Measurements from ENCODE around the gene NADK2. TPM values are rescaled to one million over a fixed set of nuclear protein-coding genes. Genes with fewer than 3 reads are reported as not detected.

The NADK2 gene
- total and polyA plus RNA-seq, 10 of the 15 experiments (the other 5 are each of a cell fraction or from before 2014, with no cell fraction given): 2.4 to 9.0 (median 6.3) TPM

DNA sequence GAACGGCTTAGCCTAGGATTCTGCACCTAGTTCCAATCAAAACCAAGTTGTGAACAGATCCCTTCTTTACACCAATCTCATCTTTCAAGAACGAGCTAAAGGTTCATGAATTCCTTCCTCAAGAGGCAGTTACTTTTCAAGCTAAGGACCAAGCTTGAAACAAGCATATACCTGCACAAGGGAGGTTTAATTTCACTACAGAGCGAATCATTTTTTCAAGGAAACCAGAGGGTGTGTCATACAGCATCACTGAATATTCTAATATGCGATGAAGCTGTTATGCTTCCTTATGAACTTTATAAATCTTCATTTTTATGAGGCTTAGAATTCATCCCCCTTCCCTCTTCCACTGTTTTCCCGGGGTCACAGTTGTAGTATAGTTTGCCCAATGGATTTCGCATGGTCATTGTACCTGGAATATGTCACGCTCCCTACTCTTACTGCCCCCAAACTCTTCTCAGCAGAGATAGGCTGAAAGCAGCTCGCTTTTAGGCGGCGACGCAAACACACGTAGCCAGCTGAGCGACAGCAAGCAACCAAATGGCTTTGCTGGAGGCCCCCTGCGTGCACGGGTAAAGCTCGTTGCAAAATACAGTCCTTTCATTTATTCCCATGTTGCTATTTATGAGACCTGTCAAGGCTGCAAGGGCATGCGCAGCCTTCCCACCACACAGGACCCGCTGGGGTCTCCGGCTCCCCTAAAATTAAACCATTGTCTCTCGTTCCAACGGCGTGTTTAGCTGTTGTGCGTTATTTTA is 90.9 kb downstream of the NADK2 start:
- FAIRE-seq (no peak), ATAC-seq (peak; percentile 65), DNase-seq (ENCODE audit: low read depth, low spot score) (no peak)
- SMC1A ChIA-PET (ENCODE audit: uncharacterized antibody, unreplicated experiment): interaction anchor here (1.0 to 1.9 kb wide), 6 partner anchors 11 to 79 kb away, joined by 3 to 8 read pairs (median 3); no protein-coding TSS in a partner anchor
- Histone ChIP-seq H3K27me3 (replicated peaks in 1 of 2; ENCODE audit: control insufficient read depth in 2 of 2, insufficient read depth in 2 of 2, low read length in 1 of 2) (no peaks in the 10 kb centered on the region), H3K9me3 (replicated peaks; ENCODE audit: control insufficient read depth, insufficient read depth, low read length) (no peaks in the 10 kb centered on the region), H2AFZ (ENCODE audit: control insufficient read depth, low read depth, low read length) (peak overlapping the region; percentile 93), H3K27ac (ENCODE audit: control insufficient read depth, insufficient read depth) (peak overlapping the region; percentile 82), H3K4me3 (peak overlapping the region; percentile 94), H3K4me2 (ENCODE audit: control insufficient read depth, insufficient read depth) (peak overlapping the region; percentile 91), H3K79me2 (ENCODE audit: control insufficient read depth, insufficient read depth, low read length) (peaks cover 41% of the 10 kb centered on the region), H3K4me1 (ENCODE audit: control insufficient read depth, insufficient read depth, low read length) (no peaks in the 10 kb centered on the region), H4K20me1 (ENCODE audit: control insufficient read depth, insufficient read depth) (no peaks in the 10 kb centered on the region), H3K9ac (ENCODE audit: control insufficient read depth, insufficient read depth, low read length) (peak overlapping the region; percentile 91), H3K36me3 (ENCODE audit: control insufficient read depth in 2 of 2, insufficient read depth in 2 of 2, low read length in 1 of 2) (no peaks in the 10 kb centered on the region)
- intact Hi-C loops (cut with micrococcal nuclease; ENCODE audit: unreplicated experiment) (loop anchor here (10.0 kb wide), 2 partner anchors 724 to 1226 kb away; partner anchors contain the start of genes DNAJC21 and NIPBL), in situ Hi-C loops (cut with MboI) (no loop called here)
- WGBS (ENCODE audit: insufficient coverage, insufficient replicate concordance, low lambda C conversion rate, missing lambda C conversion rate): 7% methylated on average over 23 of the region's 23 CpGs
- RAD21 ChIA-PET (ENCODE audit: unreplicated experiment): interaction anchor here (1.2 to 1.8 kb wide), 3 partner anchors 27 to 90 kb away, joined by 3 to 7 read pairs (median 4); partner anchors contain the start of gene NADK2
- POLR2A ChIA-PET: interaction anchor here (0.8 to 1.4 kb wide), 3 partner anchors 10 to 1220 kb away, joined by 3 to 4 read pairs (median 3); partner anchors contain the start of gene NUP155
- CTCF ChIA-PET: interaction anchor here (0.7 to 1.9 kb wide), 10 partner anchors 9 to 579 kb away, joined by 3 to 12 read pairs (median 4); partner anchors contain the start of gene NADK2
- BruUV-seq (replicated peaks): no TSS peak
- TF ChIP-seq RFX5 (IDR thresholded peaks at IDR 0.05; ENCODE audit: low read depth, low read length) (no peak), MXI1 (IDR thresholded peaks at IDR 0.05; ENCODE audit: low read depth, low read length) (peak; percentile 80; the same call in 1 of the 2 replicates), POU2F2 (IDR thresholded peaks at IDR 0.05; ENCODE audit: borderline replicate concordance, low read depth, low read length) (peak; percentile 60; the same call in 1 of the 3 replicates), RELB (IDR thresholded peaks at IDR 0.05; ENCODE audit: low read depth) (peak; percentile 32; the same call in 1 of the 2 replicates), POLR2AphosphoS5 (IDR thresholded peaks at IDR 0.05; ENCODE audit: low read length) (peak; percentile 45), CBX5 (IDR thresholded peaks at IDR 0.05; ENCODE audit: low read depth) (0 out of 2 replicates have a peak, but pooled peaks have one; percentile 31), PKNOX1 (IDR thresholded peaks at IDR 0.05) (peak; percentile 82), YY1 (IDR thresholded peaks at IDR 0.05; ENCODE audit: low read depth, low read length) (peak; percentile 71), POLR2A (IDR thresholded peaks at IDR 0.05; ENCODE audit: low read depth, low read length) (peak; percentile 54; the same call in 1 of the 2 replicates), TAF1 (IDR thresholded peaks at IDR 0.05; ENCODE audit: borderline replicate concordance, low read depth, low read length) (peak; percentile 65; the same call in 1 of the 2 replicates)
- TF ChIP-seq, protein P1, sequence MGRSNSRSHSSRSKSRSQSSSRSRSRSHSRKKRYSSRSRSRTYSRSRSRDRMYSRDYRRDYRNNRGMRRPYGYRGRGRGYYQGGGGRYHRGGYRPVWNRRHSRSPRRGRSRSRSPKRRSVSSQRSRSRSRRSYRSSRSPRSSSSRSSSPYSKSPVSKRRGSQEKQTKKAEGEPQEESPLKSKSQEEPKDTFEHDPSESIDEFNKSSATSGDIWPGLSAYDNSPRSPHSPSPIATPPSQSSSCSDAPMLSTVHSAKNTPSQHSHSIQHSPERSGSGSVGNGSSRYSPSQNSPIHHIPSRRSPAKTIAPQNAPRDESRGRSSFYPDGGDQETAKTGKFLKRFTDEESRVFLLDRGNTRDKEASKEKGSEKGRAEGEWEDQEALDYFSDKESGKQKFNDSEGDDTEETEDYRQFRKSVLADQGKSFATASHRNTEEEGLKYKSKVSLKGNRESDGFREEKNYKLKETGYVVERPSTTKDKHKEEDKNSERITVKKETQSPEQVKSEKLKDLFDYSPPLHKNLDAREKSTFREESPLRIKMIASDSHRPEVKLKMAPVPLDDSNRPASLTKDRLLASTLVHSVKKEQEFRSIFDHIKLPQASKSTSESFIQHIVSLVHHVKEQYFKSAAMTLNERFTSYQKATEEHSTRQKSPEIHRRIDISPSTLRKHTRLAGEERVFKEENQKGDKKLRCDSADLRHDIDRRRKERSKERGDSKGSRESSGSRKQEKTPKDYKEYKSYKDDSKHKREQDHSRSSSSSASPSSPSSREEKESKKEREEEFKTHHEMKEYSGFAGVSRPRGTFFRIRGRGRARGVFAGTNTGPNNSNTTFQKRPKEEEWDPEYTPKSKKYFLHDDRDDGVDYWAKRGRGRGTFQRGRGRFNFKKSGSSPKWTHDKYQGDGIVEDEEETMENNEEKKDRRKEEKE (IDR thresholded peaks at IDR 0.05): no peak
- TF ChIP-seq, protein P2, sequence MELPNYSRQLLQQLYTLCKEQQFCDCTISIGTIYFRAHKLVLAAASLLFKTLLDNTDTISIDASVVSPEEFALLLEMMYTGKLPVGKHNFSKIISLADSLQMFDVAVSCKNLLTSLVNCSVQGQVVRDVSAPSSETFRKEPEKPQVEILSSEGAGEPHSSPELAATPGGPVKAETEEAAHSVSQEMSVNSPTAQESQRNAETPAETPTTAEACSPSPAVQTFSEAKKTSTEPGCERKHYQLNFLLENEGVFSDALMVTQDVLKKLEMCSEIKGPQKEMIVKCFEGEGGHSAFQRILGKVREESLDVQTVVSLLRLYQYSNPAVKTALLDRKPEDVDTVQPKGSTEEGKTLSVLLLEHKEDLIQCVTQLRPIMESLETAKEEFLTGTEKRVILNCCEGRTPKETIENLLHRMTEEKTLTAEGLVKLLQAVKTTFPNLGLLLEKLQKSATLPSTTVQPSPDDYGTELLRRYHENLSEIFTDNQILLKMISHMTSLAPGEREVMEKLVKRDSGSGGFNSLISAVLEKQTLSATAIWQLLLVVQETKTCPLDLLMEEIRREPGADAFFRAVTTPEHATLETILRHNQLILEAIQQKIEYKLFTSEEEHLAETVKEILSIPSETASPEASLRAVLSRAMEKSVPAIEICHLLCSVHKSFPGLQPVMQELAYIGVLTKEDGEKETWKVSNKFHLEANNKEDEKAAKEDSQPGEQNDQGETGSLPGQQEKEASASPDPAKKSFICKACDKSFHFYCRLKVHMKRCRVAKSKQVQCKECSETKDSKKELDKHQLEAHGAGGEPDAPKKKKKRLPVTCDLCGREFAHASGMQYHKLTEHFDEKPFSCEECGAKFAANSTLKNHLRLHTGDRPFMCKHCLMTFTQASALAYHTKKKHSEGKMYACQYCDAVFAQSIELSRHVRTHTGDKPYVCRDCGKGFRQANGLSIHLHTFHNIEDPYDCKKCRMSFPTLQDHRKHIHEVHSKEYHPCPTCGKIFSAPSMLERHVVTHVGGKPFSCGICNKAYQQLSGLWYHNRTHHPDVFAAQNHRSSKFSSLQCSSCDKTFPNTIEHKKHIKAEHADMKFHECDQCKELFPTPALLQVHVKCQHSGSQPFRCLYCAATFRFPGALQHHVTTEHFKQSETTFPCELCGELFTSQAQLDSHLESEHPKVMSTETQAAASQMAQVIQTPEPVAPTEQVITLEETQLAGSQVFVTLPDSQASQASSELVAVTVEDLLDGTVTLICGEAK (IDR thresholded peaks at IDR 0.05; ENCODE audit: borderline replicate concordance): no peak
